ENCODE results near the gene ARHGAP11A.

The ARHGAP11A gene

DNA sequence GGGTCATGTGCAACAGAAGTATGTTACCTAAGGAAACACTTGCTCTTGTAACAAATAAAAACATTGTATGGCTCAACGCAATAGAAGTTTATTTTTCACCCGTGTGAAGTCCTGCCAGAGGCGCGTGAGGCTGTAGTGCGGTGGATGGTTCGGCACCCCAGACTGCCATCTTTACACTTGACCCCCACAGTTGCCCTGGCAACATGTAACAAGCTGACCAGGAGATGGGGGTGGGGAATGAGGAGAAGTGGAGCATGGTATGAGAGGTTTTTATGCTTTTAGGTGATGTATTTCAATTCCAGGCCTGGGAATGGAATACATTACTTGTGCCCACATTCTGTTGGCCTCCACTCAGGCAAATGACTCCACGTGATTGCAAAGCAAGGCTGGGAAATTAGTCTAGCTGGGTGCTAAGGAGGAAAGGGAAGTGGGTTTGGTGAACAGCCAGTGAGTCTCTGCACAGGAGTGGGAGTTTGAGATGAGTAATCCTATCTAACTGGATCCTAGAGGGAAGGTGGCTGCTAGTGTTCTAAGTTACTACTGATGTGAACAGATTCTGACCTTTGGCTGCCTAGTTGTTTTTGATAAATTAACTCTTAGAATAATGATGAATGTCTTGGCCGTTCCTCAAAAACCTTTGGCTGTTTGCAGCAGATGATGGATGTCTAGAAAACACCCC is 68.7 kb downstream of the ARHGAP11A start:
- intact Hi-C loops (cut with DNase I), result no loop called here
- peak in 3 of 10 donors; percentile 23 to 83 (median 27) for DNase-seq

DNA sequence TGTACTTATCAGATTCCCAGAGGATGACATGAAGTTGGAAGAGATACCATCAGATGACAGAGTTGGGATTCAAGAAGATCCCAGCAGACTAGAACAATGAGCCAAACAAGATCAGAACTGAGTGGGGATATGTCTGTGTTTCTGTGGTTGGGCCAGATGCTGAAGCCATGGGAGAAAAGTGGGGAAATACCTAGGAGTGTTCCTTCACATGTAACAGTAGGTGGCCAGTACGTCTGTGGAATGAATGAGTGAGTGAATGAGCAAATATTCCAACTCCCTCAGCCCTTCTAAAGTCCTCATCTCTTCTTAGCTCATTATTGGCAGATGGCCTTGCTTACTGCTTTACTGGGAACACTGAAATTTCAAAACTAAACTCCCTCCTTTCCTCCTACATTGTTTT is 70.3 kb downstream of the ARHGAP11A start:
- DNase-seq, result no peak
- intact Hi-C loops (cut with DNase I), result no loop called here

DNA sequence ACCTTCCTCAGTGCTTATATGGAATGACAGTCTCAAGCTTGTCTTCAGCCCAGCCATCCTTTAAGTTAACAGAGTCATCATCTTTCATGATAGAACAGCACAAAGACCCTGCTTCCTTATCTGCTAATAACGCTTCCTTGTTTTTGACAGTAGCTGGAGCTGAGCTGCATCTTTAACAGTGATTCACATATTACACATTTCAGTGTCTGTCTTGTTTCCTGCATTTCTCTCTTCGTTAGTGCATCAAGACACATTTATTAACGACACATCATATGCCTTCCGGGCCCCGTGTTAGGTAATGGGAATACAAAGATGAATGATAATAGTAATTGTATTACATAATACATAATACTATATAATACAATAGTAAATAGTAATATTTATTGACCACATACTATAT is 72.3 kb downstream of the ARHGAP11A start:
- intact Hi-C loops (cut with DNase I), result no loop called here
- no peak for DNase-seq

DNA sequence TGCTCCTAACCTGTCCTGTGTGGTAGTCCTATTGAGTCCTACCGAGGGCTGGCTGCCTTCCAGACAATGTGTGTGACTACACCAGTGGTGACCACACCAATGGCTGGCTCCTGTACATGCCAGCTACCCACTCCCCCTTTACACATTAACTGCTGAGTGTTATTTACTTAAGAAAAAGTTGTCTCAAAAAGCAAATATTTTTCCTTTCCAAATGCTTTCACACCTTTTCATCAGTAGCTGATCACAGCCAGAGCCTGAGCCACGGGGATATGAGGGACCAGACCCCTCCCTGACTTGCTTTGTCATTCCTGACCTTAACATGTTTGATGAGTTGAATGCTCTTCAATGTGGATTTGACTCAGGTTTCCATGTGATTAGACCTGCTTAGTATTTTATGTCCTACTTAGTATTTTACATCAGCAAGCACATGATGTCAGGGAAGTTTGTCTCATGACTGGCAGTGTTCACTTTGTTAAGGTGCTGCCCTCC is 72.9 kb downstream of the ARHGAP11A start:
- DNase-seq, result no peak
- intact Hi-C loops (cut with DNase I), result no loop called here

All from posterior cingulate gyrus (tissue), 11 donors.